ENCODE measurements around the gene PI4KA.
"Not testable (repeated sequence)": the region's sequence is repeated elsewhere in the genome, so short reads cannot be mapped to it uniquely, and the experiment has no call there.

The PI4KA gene

GRCh38 chr22:20746431-20747189 lies 112.0 kb downstream of the PI4KA start:
- DNase-seq = no peak

- DNase-seq = no peak
Observed at GRCh38 chr22:20745119-20745518, 113.5 kb downstream of the PI4KA start.

- DNase-seq = no peak
Observed at GRCh38 chr22:20744456-20744855, 114.2 kb downstream of the PI4KA start.

GRCh38 chr22:20742764-20743163 lies 115.8 kb downstream of the PI4KA start:
- DNase-seq = no peak

- DNase-seq = peak; percentile 69
Observed at GRCh38 chr22:20741634-20742581, 116.7 kb downstream of the PI4KA start.

- DNase-seq = no peak
Observed at GRCh38 chr22:20741008-20741633, 117.5 kb downstream of the PI4KA start.

GRCh38 chr22:20740222-20740951 lies 118.2 kb downstream of the PI4KA start:
- DNase-seq = no peak

GRCh38 chr22:20738394-20739089 lies 120.1 kb downstream of the PI4KA start:
- no peak for DNase-seq

- DNase-seq = not testable (repeated sequence)
Observed at GRCh38 chr22:20736891-20737290, 121.7 kb downstream of the PI4KA start.

- not testable (repeated sequence) for DNase-seq
Observed at GRCh38 chr22:20735356-20736162, 123.1 kb downstream of the PI4KA start.

- not testable (repeated sequence) for DNase-seq
Observed at GRCh38 chr22:20732431-20732830, 126.2 kb downstream of the PI4KA start.

- DNase-seq = no peak
Observed at GRCh38 chr22:20729194-20729593, 129.4 kb downstream of the PI4KA start.

- DNase-seq = no peak
Observed at GRCh38 chr22:20728523-20729190, 130.0 kb downstream of the PI4KA start.

- no peak for DNase-seq
Observed at GRCh38 chr22:20727118-20728015, 131.2 kb downstream of the PI4KA start.

- DNase-seq = no peak
Observed at GRCh38 chr22:20725987-20726558, 132.5 kb downstream of the PI4KA start.

- DNase-seq = no peak
Observed at GRCh38 chr22:20724676-20725454, 133.7 kb downstream of the PI4KA start.

- no peak for DNase-seq
Observed at GRCh38 chr22:20721409-20722218, 137.0 kb downstream of the PI4KA start.

All from activated CD8-positive, alpha-beta memory T cell treated with anti-CD3 and anti-CD28 coated beads for 24 hours (primary cell).